Limb (tissue), 2 donors: Measurements from ENCODE around the gene KRTAP10-1.
"Not testable (repeated sequence)": the region's sequence is repeated elsewhere in the genome, so short reads cannot be mapped to it uniquely, and the experiment has no call there.

Source experiments
- DNase-seq, 2 donors: peaks; one replicate each; pipeline ENCODE4 v3.0.0-alpha.2; 2016; ENCODE audit errors: extremely low spot score in 2 of 2

The KRTAP10-1 gene

DNA sequence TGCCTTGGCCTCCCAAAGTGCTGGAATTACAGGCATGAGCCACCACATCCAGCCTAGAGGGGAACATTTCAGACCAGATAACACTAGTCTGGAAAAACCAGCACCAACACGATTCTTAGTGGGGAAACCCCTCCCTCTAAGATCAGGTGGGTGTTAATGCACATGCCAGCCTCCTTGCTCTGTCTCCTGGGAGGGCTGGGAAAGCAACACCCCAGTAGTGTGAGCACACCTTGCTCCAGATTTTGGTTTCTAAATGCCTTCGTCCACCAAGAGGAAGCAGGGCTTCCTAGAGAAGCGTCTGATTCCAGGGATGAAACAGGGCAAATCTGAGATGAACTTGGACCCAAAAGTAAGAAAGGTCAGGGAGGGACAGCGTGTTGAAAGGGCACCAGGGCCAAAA lies 31.3 kb upstream of the KRTAP10-1 start:
- DNase-seq = no peak

DNA sequence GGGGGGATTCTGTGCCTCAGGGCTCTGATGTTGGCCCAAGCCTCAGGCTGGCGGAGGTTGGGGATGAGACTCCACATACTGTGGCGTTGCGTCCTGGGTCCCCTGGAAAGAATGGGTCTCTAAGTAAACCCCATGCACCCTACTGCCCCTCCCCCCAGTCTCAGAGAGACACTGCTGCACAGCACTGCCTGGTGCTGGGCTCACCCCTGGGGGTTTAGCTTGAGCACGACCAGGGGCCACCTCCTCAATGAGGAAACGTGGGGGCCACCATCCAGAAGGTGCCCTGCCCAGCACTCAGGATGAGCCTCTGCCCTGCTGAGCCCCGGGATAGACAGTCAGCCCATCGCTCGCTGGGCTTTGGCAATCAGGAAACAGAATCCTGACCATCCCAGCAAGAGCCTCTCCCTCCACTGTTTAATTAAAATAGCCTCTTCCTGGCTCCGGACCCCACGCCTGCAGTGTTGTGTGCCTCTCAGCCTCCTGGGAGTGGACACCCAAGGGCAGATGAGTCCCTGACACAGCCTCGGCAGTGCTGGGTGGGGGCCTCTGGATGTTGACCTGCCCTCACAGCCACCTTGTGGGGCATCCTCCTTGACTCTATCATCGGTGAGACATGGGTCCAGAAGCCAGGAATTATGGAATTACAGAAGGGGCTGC lies 30.0 kb upstream of the KRTAP10-1 start:
- no peak for DNase-seq

DNA sequence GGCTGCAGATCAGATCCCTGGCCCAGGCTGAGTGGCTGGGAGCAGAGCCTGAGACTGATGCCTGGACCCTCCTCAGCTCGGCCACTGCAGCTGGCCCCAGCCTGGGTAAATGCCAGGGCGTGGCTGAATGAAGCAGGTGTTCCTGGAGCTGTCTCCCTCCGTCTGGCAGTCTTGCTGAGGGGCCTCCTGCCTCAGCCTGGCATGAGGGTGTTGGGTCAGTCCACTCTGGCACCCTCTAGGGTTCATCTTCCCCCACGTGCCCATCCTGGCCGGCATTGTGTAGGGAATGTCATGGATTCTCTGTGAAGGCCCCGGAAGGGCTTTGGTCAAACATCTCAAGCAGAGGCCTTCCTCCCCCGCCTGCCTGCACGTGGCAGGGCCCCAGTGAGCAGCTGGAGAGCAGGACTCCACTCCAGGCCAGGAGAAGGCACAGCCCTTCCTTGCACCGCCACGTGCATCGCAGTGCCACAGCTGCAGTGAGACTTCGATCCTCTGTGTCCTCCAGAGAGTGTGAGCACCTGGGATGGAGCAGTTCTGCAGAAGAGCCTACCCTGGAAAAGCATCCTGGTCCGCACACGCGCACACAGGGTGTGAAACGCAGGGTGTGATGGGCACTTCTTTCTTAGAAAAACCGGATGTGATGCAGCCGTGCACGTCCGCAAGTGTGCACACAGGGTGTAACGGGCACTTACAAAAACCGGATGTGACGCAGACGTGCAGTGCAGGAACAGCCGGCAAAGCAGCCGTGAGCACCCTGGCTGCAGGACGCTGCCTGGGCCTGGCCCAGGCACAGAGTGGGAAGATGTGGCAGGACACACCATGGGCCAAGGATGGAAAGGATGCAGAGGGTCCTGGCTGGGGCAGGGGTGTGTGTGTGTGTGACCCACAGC lies 28.9 kb upstream of the KRTAP10-1 start:
- no peak for DNase-seq

DNA sequence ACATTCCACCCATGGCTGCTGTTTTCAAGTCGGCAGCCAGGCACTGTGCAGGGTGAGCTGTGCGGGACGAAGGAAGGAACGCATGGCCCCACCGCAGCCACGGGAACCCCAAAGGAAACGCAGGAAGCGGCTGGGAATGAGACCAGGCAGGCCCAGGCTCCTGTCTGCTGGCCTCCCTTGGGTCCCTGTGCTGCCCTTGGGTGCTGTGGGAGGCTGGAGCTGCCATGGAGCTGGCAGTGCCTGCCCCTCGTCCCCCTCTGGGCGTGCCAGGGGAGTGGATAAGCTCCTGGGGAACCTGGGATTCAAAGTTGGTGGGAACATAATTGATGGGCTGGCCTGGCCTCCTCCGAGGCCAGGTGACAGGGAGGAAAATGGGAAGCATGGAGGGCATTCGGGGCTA lies 28.3 kb upstream of the KRTAP10-1 start:
- DNase-seq = no peak

DNA sequence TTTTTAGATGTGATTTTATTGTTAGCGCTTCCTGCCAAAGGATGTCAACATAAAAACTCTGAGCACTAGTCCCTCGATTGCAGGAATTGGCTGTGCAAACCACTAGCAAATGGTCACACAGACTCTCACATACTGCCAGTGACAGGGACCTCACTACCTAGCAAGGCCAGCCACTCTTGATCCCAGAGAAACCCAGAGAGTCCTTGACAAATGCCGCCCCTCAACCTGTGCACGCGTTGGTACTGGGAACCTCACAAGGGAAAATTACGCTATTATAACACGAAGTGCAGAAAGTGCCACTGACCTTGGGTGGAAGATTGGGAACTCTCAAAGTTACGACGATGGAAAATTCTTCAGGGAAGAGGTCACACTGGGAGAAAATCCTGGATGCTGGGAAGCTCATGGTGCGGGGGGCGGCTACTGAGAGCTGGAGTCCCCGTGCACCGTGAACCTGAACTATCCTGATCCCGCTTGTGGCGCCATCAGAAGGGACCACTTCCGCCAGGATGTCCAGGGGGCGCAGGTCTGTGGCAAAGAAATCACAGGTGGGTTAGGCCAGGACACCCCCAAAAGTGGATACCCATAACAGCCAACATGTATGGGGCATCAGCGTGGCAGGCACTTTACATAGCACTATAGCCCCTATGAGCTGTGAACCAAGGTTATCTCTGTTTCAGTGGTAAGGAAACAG lies 27.6 kb upstream of the KRTAP10-1 start:
- DNase-seq = no peak

DNA sequence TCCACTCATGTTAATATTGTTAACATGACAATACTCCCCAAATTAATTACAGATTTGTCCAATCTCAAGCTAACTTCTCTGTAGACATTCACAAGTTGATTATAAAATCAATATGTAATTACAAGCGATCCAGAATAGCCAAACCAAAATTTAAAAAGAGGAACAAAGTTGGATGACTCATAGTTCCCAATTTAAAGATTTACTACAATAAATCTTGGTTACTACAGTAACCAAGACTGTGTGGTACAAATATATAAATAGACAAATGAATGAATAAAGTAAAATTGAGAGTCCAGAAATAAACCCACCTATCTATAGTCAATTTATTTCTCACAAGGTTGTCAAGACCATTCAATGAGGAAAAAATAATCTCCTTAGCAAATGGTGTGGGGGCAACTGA lies 26.4 kb upstream of the KRTAP10-1 start:
- DNase-seq = no peak

DNA sequence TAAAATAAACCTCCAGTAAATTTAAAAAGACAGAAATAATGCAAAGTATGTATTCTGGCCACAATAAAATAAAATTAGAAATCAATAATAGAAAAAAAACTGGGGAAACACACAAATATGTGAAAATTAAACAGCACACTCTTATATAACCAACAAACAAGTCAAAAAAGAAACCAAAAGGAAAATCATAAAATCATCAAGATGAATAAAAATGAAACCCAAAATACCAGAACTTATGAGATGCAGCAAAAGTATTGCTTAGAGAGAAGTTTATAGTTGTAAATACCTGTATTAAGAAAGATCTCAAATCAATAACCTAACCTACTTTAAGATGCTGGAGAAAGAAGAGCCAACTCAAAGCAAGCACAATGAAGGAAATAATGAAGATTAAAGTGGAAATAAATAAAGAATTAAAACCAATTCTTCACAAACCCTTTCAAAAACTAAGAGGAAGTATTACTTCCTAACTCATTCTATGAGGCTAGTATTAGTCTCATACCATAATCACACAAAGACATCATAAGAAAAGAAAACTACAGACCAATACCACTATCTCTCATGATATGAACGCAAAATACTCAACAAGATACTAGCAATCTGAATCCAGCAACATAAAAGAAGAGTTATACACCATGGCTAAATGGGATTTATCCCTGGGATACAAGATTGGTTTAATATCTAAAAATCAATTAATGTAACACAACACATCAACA lies 25.0 kb upstream of the KRTAP10-1 start:
- no peak for DNase-seq

DNA sequence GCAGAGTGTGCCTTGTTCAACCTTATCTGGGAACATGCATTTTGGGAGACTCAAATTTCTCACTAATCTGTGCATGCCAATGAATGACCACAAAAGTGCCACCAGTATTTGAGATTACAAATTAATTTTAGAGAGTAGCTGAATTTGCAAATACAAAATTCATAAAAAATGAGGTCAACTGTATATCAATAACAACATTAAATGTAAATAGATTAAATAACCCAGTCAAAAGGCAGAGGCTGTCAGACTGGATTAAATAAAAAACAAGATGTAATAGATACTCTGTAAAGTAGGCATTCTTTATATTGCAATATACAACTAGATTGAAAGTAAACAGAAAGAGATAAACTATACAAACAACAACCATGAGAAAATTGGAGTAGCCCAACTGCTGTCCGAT lies 24.1 kb upstream of the KRTAP10-1 start:
- no peak for DNase-seq

DNA sequence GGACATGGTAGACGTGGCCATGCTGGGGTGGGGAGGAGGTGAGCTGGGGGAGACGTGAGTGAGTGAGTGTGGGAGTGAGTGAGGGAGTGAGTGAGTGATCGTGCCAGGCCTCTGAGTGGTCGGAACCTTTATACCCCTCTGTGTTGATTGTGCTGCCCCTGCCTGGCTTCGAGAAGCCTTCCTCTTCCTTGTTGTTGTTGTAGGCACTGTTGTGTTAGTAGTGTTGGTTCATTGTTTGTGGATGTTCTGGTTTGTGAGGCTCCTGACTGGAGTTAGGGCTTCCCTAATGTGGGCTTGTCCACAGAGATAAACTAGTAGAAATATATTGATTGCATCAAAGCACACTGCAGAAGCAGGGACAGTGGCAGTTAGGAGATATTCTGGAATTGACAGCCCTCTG lies 18.7 kb upstream of the KRTAP10-1 start, which contains the start of gene KRTAP10-3:
TSS of gene KRTAP10-3 (minus strand) at position 101 of the 400 bp plus-strand sequence. CDS start at position 21, 80 bp downstream.
- no peak for DNase-seq

DNA sequence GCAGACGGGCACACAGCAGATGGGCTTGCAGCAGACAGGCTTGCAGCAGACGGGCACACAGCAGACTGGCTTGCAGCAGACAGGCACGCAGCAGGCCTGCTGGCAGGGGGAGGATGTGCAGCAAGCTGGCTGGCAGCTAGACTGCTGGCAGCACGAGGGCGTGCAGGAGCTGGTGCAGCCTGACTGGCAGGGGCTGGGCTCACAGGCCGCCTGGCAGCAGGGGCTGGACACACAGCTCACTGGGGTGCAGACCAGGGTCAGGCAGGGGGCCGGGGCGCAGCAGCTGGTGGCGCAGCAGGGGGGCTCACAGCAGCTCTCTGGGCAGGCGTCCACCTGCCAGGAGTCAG lies 18.3 kb upstream of the KRTAP10-1 start:
- DNase-seq = not testable (repeated sequence)

DNA sequence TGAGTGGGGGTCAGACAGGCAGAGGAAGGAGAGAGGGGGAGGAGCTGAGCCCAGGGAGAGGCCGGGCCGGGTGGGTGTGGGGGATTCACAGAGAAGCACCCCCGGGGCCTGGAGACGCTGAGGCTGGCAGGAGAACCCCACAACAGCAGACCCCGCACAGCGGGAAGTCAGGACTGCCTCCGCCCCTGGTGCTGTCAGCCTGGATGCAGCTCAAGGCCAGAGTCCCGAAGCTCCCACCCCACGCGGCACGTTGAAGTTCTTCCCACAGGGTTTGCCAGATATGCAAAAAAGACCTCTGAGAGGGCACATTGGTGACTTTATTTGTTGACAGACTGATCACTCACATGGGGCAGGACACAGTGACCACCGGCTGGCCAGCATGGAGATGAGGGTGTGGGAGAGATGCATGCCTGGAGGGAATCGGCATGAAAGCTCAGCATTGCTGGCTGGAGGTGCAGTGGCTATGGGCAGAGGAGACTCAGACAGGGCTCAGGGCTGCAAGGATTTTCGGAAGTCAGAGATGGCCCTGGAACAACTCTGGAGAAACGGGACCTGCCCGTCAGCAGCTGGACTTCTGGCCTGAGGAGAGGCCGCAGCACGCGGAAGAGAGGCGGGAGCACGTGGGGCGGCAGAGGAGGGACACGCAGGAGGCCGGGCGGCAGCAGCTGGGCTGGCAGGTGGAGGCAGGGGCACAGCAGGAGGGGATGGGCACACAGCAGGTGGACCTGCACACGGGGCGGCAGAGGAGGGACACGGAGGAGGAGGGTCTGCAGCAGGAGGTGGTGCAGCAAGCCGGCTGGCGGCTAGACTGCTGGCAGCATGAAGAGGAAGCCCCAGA lies 17.7 kb upstream of the KRTAP10-1 start:
- DNase-seq = no peak

DNA sequence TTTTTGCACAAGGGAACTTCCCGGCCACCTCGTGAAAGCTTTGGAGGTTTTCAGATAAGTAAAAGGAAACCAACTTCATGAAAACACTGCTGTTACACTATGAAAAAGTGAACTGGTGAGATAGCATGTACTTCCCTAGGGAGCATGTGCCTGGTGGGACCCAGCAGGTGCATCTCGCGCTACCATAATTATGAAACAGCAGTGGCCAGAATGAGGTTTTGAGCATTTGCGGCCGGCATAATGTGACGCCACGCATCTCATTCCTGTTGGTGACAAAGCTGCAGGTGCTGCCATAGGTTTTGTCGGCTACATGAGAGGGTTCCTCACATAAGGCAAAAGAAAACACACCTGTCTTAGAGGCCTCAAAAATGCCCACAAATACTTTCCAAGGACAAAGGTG lies 16.9 kb upstream of the KRTAP10-1 start:
- no peak for DNase-seq

DNA sequence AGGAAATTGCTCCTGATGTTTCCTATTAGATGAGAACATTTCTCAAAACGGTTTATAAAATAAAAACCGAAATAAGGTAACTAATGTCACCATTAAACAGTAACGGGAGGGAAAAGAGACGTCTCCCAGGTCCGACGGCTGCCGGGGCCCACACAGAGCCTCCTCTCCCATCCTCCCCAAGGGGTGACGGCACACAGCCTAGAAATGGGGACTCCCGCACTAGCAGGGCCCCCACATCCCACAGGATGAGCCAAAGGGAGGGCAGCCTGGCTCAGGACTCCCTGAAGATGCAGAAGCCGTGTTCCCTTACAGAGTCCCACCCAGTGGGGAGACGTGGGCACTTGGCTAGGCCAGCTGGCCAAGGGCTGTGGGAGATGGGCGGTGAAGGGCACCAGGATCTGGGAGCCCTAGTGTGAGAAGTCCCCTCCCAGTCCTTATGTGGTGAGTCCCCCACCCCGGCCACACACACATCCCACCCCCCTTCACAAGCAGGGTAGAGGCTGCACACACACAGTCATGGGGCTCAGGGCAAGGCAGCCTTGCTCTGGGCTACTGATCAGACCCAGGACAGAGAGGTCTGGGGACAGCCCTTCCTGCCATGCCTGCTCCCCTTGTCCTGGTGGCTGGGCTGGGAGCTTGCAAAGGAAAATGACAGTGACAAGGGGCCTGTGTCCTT lies 15.3 kb upstream of the KRTAP10-1 start:
- no peak for DNase-seq

DNA sequence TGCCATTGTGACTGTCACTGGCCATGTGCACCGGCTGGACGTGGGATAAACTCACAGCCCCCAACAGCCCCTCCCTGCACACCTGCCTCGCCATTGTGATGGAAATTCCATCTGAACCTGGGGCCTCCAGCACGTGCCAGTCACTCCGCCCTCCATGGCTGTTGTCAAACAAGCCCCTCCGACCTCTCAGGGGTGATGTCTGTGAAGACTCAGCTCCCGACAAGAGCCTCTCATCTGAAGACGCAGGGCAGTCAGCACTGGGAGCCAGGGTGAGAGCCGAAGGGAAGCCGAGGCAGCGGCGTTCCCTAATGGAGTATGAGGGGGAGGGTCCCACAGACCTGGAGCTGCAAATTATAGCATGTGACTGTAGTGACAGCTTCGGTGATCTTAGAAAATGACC lies 12.7 kb upstream of the KRTAP10-1 start:
- no peak for DNase-seq

DNA sequence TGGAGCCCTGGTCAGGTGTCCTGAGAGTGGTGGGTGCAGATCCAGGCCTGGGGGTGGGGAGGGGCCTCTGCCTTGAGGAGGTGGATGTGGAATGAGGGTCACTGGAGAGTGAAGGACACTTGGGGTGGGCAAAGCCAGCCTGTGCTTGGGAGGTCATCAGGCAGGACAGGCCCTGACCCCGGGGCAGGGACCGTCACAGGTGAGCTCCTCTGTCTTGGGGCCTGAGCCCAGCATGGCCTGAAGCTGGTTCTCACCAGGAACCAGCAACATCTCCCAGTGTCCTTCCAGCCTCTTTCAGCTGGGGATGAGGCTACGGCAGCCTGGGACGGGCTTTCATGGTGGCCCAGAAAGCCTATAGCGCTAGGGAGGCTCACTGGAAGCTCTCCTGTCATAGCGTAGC lies 12.1 kb upstream of the KRTAP10-1 start:
- no peak for DNase-seq

DNA sequence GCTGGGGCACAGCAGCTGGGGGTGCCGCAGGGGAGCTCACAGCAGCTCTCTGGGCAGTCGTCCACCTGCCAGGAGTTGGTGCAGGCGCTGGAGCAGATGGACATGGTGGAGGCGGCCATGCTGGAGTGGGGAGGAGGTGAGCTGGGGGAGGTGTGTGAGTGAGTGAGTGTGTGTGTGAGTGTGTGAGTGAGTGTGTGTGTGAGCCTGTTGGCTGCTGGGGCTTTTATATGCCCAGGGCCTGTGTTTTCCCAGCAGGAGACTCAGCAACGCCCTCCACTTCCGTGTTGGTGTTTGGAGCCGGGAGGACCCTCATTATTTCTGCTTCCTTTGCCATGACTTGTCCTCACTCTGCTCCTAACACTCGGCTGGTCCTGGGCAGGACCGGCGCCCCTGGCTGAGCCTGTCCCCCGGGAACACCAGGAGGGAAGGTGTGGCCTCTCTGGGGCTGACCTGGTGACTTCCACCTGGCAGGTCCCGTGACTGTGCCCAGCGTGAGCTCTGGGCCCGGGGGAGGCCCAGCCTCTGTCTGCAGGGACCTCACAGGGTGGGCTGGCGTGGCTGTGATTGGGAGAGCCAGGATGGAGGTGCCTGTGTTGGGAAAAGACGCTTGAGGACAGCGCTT lies 11.5 kb upstream of the KRTAP10-1 start, which contains the start of gene KRTAP10-2:
TSS of gene KRTAP10-2 (minus strand) at position 166 of the 622 bp plus-strand sequence. CDS start at position 119, 47 bp downstream.
- DNase-seq = no peak

DNA sequence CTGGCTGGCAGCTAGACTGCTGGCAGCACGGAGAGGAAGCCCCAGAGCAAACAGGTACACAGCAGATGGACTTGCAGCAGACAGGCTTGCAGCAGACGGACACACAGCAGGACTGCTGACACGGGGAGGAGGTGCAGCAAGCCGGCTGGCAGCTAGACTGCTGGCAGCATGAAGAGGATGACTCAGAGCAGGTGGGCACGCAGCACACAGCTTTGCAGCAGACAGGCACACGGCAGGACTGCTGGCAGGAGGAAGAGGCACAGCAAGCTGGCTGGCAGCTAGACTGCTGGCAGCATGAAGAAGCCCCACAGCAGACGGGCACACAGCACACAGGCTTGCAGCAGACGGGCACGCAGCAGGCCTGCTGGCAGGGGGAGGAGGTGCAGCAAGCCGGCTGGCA lies 10.8 kb upstream of the KRTAP10-1 start:
- no peak for DNase-seq

DNA sequence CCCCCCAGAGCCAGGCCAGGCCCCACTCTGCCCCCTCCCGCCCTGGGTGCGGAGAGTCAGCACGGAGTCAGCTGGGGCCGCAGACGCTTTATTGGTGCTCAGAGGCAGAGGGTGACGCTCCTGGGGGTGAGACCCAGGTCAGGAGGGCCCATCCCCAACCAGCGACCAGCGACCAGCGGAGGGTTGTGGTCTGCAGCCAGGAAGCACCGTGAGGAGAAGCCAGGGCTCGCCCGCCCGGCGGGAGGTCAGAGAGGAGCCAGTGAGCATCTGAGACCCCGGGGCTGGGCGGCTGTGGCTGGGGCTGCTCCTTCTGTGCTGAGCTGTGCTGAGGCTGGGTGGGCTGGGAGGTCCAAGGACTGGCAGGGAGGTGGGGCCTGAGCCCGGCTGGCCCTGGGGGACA lies 10.3 kb upstream of the KRTAP10-1 start:
- not testable (repeated sequence) for DNase-seq

DNA sequence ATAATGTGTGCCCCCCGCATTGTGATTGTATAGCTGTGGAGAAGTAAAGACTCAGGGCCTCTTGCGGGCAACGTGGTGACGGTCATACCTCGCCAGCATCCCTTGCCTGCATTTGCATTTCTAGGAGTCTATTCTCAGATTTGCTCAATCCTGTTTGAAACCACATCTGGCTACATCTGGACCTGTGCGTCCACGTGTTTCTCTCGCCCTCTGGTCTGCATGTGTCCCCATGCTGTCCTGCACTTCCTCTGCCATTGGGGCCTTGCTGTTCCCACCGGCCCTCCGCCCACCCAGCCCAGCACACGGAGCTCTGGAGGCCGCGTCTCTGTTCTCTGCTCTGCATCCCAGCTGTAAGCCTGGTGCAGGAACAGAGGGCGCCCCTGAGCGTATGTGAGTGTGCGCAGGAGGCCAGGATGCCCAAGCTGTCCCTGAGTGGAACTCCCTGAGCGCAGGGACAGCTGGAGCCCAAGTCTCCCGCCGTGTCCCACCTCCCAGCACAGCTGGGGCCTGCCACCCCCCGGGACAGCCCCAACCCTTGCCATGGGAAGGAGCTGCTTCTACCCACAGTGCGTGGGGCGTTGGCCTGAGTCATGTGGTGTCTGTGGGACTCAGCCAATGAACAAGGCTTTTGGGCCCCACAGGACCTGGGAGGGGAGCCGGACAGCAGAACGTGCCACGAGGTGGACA lies 9.7 kb upstream of the KRTAP10-1 start:
- no peak for DNase-seq
